DND-41 (cell line): Measurements from ENCODE around the gene FBXW11.

Source experiments
- ATAC-seq: fragments of 200-7000 bp; cut with Tn5 transposase; 3 replicates; pipeline ENCODE4 v1.9.1; 2021; ENCODE audit warnings: low read depth; ENCODE audit not compliant: insufficient read depth
- DNase-seq: peaks from one replicate; pipeline ENCODE4 v3.0.0-alpha.2; 2020
- H2AFZ ChIP-seq: 2 replicates; pipeline ENCODE4 v1.6.0; 2012; ENCODE audit warnings: low read depth, low read length
- H3K27ac ChIP-seq: 2 replicates; pipeline ENCODE4 v1.5.1; 2012; ENCODE audit warnings: low read length, inconsistent platforms
- H3K27me3 ChIP-seq: fragments of 200-600 bp; sonication (generic); 2 replicates; pipeline ENCODE4 v1.6.0; 2012; ENCODE audit warnings: low read length, mild to moderate bottlenecking, inconsistent platforms; ENCODE audit not compliant: insufficient read depth, poor library complexity
- H3K36me3 ChIP-seq: 2 replicates; pipeline ENCODE4 v1.5.1; 2012; ENCODE audit warnings: low read length, inconsistent platforms; ENCODE audit not compliant: insufficient read depth
- H3K4me1 ChIP-seq: 2 replicates; pipeline ENCODE4 v1.5.1; 2012; ENCODE audit warnings: mild to moderate bottlenecking, low read length; ENCODE audit not compliant: insufficient read depth
- H3K4me2 ChIP-seq: 2 replicates; pipeline ENCODE4 v1.6.0; 2012; ENCODE audit warnings: mild to moderate bottlenecking, moderate library complexity, low read length, inconsistent platforms; ENCODE audit not compliant: insufficient read depth
- H3K4me3 ChIP-seq, 2 experiments: fragments of 200-600 bp in 1 of 2; shearing (Covaris generic) in 1 of 2; 2 replicates each; pipeline ENCODE4 v1.5.1; 2012 to 2016; ENCODE audit warnings: inconsistent platforms in 2 of 2, low read length in 2 of 2, mild to moderate bottlenecking in 2 of 2, low read depth in 1 of 2, moderate library complexity in 1 of 2
- H3K79me2 ChIP-seq: 2 replicates; pipeline ENCODE4 v1.6.0; 2012; ENCODE audit warnings: low read length, inconsistent platforms; ENCODE audit not compliant: insufficient read depth
- H3K9ac ChIP-seq: 2 replicates; pipeline ENCODE4 v1.6.0; 2012; ENCODE audit warnings: low read depth, mild to moderate bottlenecking, inconsistent platforms, low read length, moderate library complexity
- H3K9me3 ChIP-seq: 2 replicates; pipeline ENCODE4 v1.5.1; 2012; ENCODE audit warnings: low read length, moderate library complexity, mild to moderate bottlenecking, inconsistent platforms; ENCODE audit not compliant: insufficient read depth, severe bottlenecking
- H4K20me1 ChIP-seq: 2 replicates; pipeline ENCODE4 v1.6.0; 2012; ENCODE audit warnings: low read length; ENCODE audit not compliant: insufficient read depth
- CTCF ChIP-seq: IDR thresholded peaks from 2 replicates; pipeline ENCODE4 v1.5.1; 2012; ENCODE audit warnings: borderline replicate concordance, low read length, moderate library complexity, mild to moderate bottlenecking; ENCODE audit not compliant: poor library complexity, severe bottlenecking; ENCODE audit errors: extremely low read depth
- EZH2 ChIP-seq: IDR thresholded peaks from 3 replicates; pipeline ENCODE4 v1.6.1; 2012; ENCODE audit warnings: borderline replicate concordance, low read depth, mild to moderate bottlenecking, moderate library complexity, low read length, inconsistent platforms; ENCODE audit not compliant: severe bottlenecking

FBXW11 gene

GRCh38 chr5:171868236-171868635 is 138.2 kb downstream of the FBXW11 start:
- Histone ChIP-seq H4K20me1 (no peaks in the 10 kb centered on the region; the same call in 1 of the 2 replicates), H3K9me3 (no peaks in the 10 kb centered on the region), H2AFZ (no peak overlapping the region), H3K27ac (no peak overlapping the region), H3K79me2 (no peaks in the 10 kb centered on the region), H3K27me3 (no peaks in the 10 kb centered on the region), H3K36me3 (peaks cover 70% of the 10 kb centered on the region), H3K4me2 (no peak overlapping the region), H3K4me3 (no peak overlapping the region), H3K9ac (no peak overlapping the region), H3K4me1 (no peaks in the 10 kb centered on the region)
- DNase-seq (no peak), ATAC-seq (no peak)
- TF ChIP-seq EZH2 = no peak
- TF ChIP-seq CTCF = no peak

- DNase-seq = no peak
- no peaks in the 10 kb centered on the region for H3K9me3 ChIP-seq
- H3K36me3 ChIP-seq = peaks cover 72% of the 10 kb centered on the region
- no peak for ATAC-seq
- H3K4me1 ChIP-seq = no peaks in the 10 kb centered on the region
- no peak overlapping the region for H3K4me2 ChIP-seq
- no peaks in the 10 kb centered on the region; the same call in 1 of the 2 replicates for H4K20me1 ChIP-seq
- H3K4me3 ChIP-seq = no peak overlapping the region
- no peak overlapping the region for H3K9ac ChIP-seq
- H2AFZ ChIP-seq = no peak overlapping the region
- H3K27me3 ChIP-seq = no peaks in the 10 kb centered on the region
- H3K27ac ChIP-seq = no peak overlapping the region
- no peaks in the 10 kb centered on the region for H3K79me2 ChIP-seq
- no peak for TF ChIP-seq EZH2
- TF ChIP-seq CTCF = no peak
Observed at GRCh38 chr5:171867786-171868185, 138.7 kb downstream of the FBXW11 start.

GRCh38 chr5:171865471-171865870 is 141.0 kb downstream of the FBXW11 start:
- DNase-seq = no peak
- no peak overlapping the region for H2AFZ ChIP-seq

More at GRCh38 chr5:171865471-171865870, 141.0 kb downstream of the FBXW11 start:
- H3K9me3 ChIP-seq = no peaks in the 10 kb centered on the region
- no peaks in the 10 kb centered on the region for H3K79me2 ChIP-seq
- no peak for TF ChIP-seq EZH2
- TF ChIP-seq CTCF = no peak
- H4K20me1 ChIP-seq = 0 out of 2 replicates have a peak, but pooled peaks cover 3% of the 10 kb centered on the region
- H3K4me2 ChIP-seq = no peak overlapping the region
- ATAC-seq = no peak
- no peak overlapping the region for H3K27ac ChIP-seq
- H3K27me3 ChIP-seq = no peaks in the 10 kb centered on the region
- H3K9ac ChIP-seq = no peak overlapping the region
- peaks cover 56% of the 10 kb centered on the region for H3K36me3 ChIP-seq
- H3K4me1 ChIP-seq = no peaks in the 10 kb centered on the region
- no peak overlapping the region for H3K4me3 ChIP-seq
